GM06990 (cell line): ENCODE results near the gene SLC25A22.

ENCODE experiments used
- DNase-seq: peaks from one replicate; pipeline ENCODE4 v3.0.0-alpha.2; 2011; ENCODE audit not compliant: insufficient read length; ENCODE audit errors: extremely low read depth
- H3K27me3 ChIP-seq: replicated peaks from 2 replicates; pipeline ENCODE4 v1.6.0; 2011; ENCODE audit warnings: low read length; ENCODE audit not compliant: control insufficient read depth, insufficient read depth
- H3K36me3 ChIP-seq: 2 replicates; pipeline ENCODE4 v1.5.1; 2011; ENCODE audit warnings: low read length; ENCODE audit not compliant: control insufficient read depth, insufficient read depth
- H3K4me3 ChIP-seq: replicated peaks from 2 replicates; pipeline ENCODE4 v1.5.1; 2011; ENCODE audit warnings: low read depth, mild to moderate bottlenecking, control low read depth, low read length
- CTCF ChIP-seq: IDR thresholded peaks from 2 replicates; pipeline ENCODE4 v1.5.1; 2011; ENCODE audit warnings: low read length, control low read depth, mild to moderate bottlenecking, inconsistent platforms; ENCODE audit not compliant: insufficient read depth, poor library complexity, severe bottlenecking

Gene SLC25A22

GRCh38 chr11:794013-794765 is 3.9 kb downstream of the SLC25A22 start:
- Histone ChIP-seq H3K36me3 (peaks cover 18% of the 10 kb centered on the region), H3K27me3 (no peaks in the 10 kb centered on the region), H3K4me3 (peak overlapping the region; percentile 91; the same call in 1 of the 2 replicates)
- DNase-seq, result no peak
- TF ChIP-seq CTCF, result no peak

DNA sequence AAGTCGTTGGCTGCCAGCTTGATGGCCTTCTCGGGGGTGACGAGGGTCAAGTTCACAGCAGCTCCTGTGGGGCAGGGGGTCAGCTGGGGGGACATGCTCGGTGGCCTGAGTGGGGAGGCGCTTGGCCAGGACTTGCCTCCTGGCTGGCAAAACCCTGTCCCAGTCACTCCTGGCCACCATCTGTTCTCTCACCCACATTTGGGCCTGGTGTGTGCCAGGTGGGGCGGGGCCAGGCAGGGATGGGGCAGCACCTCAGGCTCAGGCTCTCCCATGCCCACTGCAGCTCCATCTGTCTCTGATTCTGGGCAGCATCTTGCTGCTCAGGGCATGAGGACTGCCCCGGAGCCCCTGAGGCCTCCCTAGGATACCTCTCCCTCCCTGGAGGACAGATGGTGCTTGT is 4.5 kb downstream of the SLC25A22 start:
- Histone ChIP-seq H3K27me3 (no peaks in the 10 kb centered on the region), H3K36me3 (peaks cover 18% of the 10 kb centered on the region), H3K4me3 (no peak overlapping the region)
- DNase-seq, result no peak
- TF ChIP-seq CTCF, result no peak

GRCh38 chr11:792873-793272 is 5.2 kb downstream of the SLC25A22 start:
- Histone ChIP-seq H3K36me3 (peaks cover 18% of the 10 kb centered on the region), H3K4me3 (no peak overlapping the region), H3K27me3 (no peaks in the 10 kb centered on the region)
- no peak for TF ChIP-seq CTCF
- no peak for DNase-seq

- no peak for DNase-seq
- H3K4me3 ChIP-seq, result no peak overlapping the region
- H3K36me3 ChIP-seq, result peaks cover 18% of the 10 kb centered on the region
- no peak for TF ChIP-seq CTCF
- no peaks in the 10 kb centered on the region for H3K27me3 ChIP-seq
Observed at GRCh38 chr11:792535-792821, 5.6 kb downstream of the SLC25A22 start.

GRCh38 chr11:791658-792534 is 6.2 kb downstream of the SLC25A22 start:
- no peaks in the 10 kb centered on the region for H3K27me3 ChIP-seq
- TF ChIP-seq CTCF, result no peak
- DNase-seq, result no peak

More at GRCh38 chr11:791658-792534, 6.2 kb downstream of the SLC25A22 start:
- Histone ChIP-seq H3K4me3 (no peak overlapping the region), H3K36me3 (peaks cover 18% of the 10 kb centered on the region)
